ENCODE measurements around the gene EID1. TPM values are rescaled to one million over a fixed set of nuclear protein-coding genes. Genes with fewer than 3 reads are reported as not detected.
A peak's percentile ranks its signal among the peaks of the same experiment; 100 is the strongest.
"Not testable (repeated sequence)": the region's sequence is repeated elsewhere in the genome, so short reads cannot be mapped to it uniquely, and the experiment has no call there.

Gene EID1
- total RNA-seq, 1 experiment from 2014 or later, result 74.3 TPM

GRCh38 chr15:48850648-48851047, 27.3 kb upstream of the EID1 start:
- intact Hi-C loops (cut with micrococcal nuclease; ENCODE audit: unreplicated experiment), result no loop called here
- TF ChIP-seq CTCF (IDR thresholded peaks at IDR 0.05; ENCODE audit: unreplicated experiment), result no peak
- Mint-ChIP-seq H3K27me3 (ENCODE audit: unreplicated experiment) (no peaks in the 10 kb centered on the region), H3K36me3 (ENCODE audit: insufficient read depth, unreplicated experiment) (no peaks in the 10 kb centered on the region), H3K4me1 (ENCODE audit: low read depth, unreplicated experiment) (peaks cover 7% of the 10 kb centered on the region), H3K27ac (ENCODE audit: unreplicated experiment) (no peak overlapping the region), H3K9me3 (ENCODE audit: low read depth, unreplicated experiment) (no peaks in the 10 kb centered on the region), H3K4me3 (ENCODE audit: low read depth, unreplicated experiment) (no peak overlapping the region)
- CTCF ChIA-PET, result no interaction called here
- no peak for DNase-seq
- BruUV-seq (replicated peaks), result no TSS peak

- H3K27ac Mint-ChIP-seq (ENCODE audit: unreplicated experiment), result no peak overlapping the region
These were observed 26.0 kb upstream of the EID1 start for GRCh38 chr15:48851956-48852355.

GRCh38 chr15:48854434-48854833, 23.5 kb upstream of the EID1 start:
- peaks cover 21% of the 10 kb centered on the region for H3K4me1 Mint-ChIP-seq (ENCODE audit: low read depth, unreplicated experiment)
- H3K27me3 Mint-ChIP-seq (ENCODE audit: unreplicated experiment); H3K4me3 Mint-ChIP-seq (ENCODE audit: low read depth, unreplicated experiment); H3K27ac Mint-ChIP-seq (ENCODE audit: unreplicated experiment); DNase-seq; H3K36me3 Mint-ChIP-seq (ENCODE audit: insufficient read depth, unreplicated experiment); CTCF ChIA-PET; BruUV-seq (replicated peaks); H3K9me3 Mint-ChIP-seq (ENCODE audit: low read depth, unreplicated experiment): not testable (repeated sequence)
- intact Hi-C loops (cut with micrococcal nuclease; ENCODE audit: unreplicated experiment), result loop anchor here (2.0 kb wide), 1 partner anchor 496 kb away; no protein-coding TSS in a partner anchor

More at GRCh38 chr15:48851956-48852355, 26.0 kb upstream of the EID1 start:
- CTCF ChIA-PET, result no interaction called here
- Mint-ChIP-seq H3K27me3 (ENCODE audit: unreplicated experiment) (no peaks in the 10 kb centered on the region), H3K4me3 (ENCODE audit: low read depth, unreplicated experiment) (no peak overlapping the region), H3K36me3 (ENCODE audit: insufficient read depth, unreplicated experiment) (no peaks in the 10 kb centered on the region), H3K4me1 (ENCODE audit: low read depth, unreplicated experiment) (peaks cover 13% of the 10 kb centered on the region), H3K9me3 (ENCODE audit: low read depth, unreplicated experiment) (no peaks in the 10 kb centered on the region)
- no TSS peak for BruUV-seq (replicated peaks)
- no peak for DNase-seq
- intact Hi-C loops (cut with micrococcal nuclease; ENCODE audit: unreplicated experiment), result no loop called here
- TF ChIP-seq CTCF (IDR thresholded peaks at IDR 0.05; ENCODE audit: unreplicated experiment), result no peak

- Mint-ChIP-seq H3K27me3 (ENCODE audit: unreplicated experiment) (no peaks in the 10 kb centered on the region), H3K27ac (ENCODE audit: unreplicated experiment) (no peak overlapping the region), H3K4me1 (ENCODE audit: low read depth, unreplicated experiment) (peaks cover 21% of the 10 kb centered on the region), H3K9me3 (ENCODE audit: low read depth, unreplicated experiment) (no peaks in the 10 kb centered on the region), H3K36me3 (ENCODE audit: insufficient read depth, unreplicated experiment) (no peaks in the 10 kb centered on the region), H3K4me3 (ENCODE audit: low read depth, unreplicated experiment) (no peak overlapping the region)
- peak; percentile 35 for DNase-seq
- BruUV-seq (replicated peaks), result no TSS peak
- CTCF ChIA-PET, result no interaction called here
- intact Hi-C loops (cut with micrococcal nuclease; ENCODE audit: unreplicated experiment), result loop anchor here (2.0 to 5.0 kb wide), 2 partner anchors 138 to 497 kb away; no protein-coding TSS in a partner anchor
- TF ChIP-seq CTCF (IDR thresholded peaks at IDR 0.05; ENCODE audit: unreplicated experiment), result no peak
These were observed 22.2 kb upstream of the EID1 start for GRCh38 chr15:48855501-48856440.

GRCh38 chr15:48856942-48857341, 21.0 kb upstream of the EID1 start:
- no peaks in the 10 kb centered on the region for H3K27me3 Mint-ChIP-seq (ENCODE audit: unreplicated experiment)
- no peak overlapping the region for H3K27ac Mint-ChIP-seq (ENCODE audit: unreplicated experiment)
- no peaks in the 10 kb centered on the region for H3K36me3 Mint-ChIP-seq (ENCODE audit: insufficient read depth, unreplicated experiment)
- H3K4me1 Mint-ChIP-seq (ENCODE audit: low read depth, unreplicated experiment), result peaks cover 21% of the 10 kb centered on the region
- DNase-seq, result no peak
- BruUV-seq (replicated peaks), result no TSS peak
- intact Hi-C loops (cut with micrococcal nuclease; ENCODE audit: unreplicated experiment), result loop anchor here (5.0 kb wide), 1 partner anchor 140 kb away; no protein-coding TSS in a partner anchor
- no peak for TF ChIP-seq CTCF (IDR thresholded peaks at IDR 0.05; ENCODE audit: unreplicated experiment)
- H3K9me3 Mint-ChIP-seq (ENCODE audit: low read depth, unreplicated experiment), result no peaks in the 10 kb centered on the region
- CTCF ChIA-PET, result no interaction called here
- no peak overlapping the region for H3K4me3 Mint-ChIP-seq (ENCODE audit: low read depth, unreplicated experiment)
